ENCODE results near the gene SLC35A3. TPM values are rescaled to one million over a fixed set of nuclear protein-coding genes. Genes with fewer than 3 reads are reported as not detected.
"Not testable (repeated sequence)": the region's sequence is repeated elsewhere in the genome, so short reads cannot be mapped to it uniquely, and the experiment has no call there.

The SLC35A3 gene
- total and polyA plus RNA-seq, 2 donors (not counting 1 experiment from before 2014, with no cell fraction given) = 13.2 to 20.8 TPM

GRCh38 chr1:99975529-99975928 lies 5.7 kb downstream of the SLC35A3 start:
- no peak overlapping the region for H3K9ac ChIP-seq (ENCODE audit: insufficient read depth, low read length)
- H3K4me2 ChIP-seq (ENCODE audit: extremely low read depth, insufficient read depth, low read length) = no peak overlapping the region
- H3K27ac ChIP-seq (ENCODE audit: insufficient read depth, low read length) = no peak overlapping the region
- H3K4me3 ChIP-seq (replicated peaks in 1 of 4; ENCODE audit: control extremely low read depth in 1 of 4, insufficient read depth in 1 of 4, low read depth in 3 of 4, low read length in 4 of 4) = no peak overlapping the region
- TF ChIP-seq CTCF (conservative IDR thresholded peaks at IDR 0.05 in 1 of 2, IDR thresholded peaks at IDR 0.05 in 1 of 2; ENCODE audit: low read depth in 1 of 2, low read length in 2 of 2) (no peak), EZH2 (IDR thresholded peaks at IDR 0.05; ENCODE audit: low read length, missing control alignments) (no peak)
- no peak for DNase-seq (ENCODE audit: low read depth in 2 of 2)
- peaks cover 2% of the 10 kb centered on the region for H3K4me1 ChIP-seq (ENCODE audit: control insufficient read depth, extremely low read depth, insufficient read depth, low read length)
- no peaks in the 10 kb centered on the region for H4K20me1 ChIP-seq (ENCODE audit: control insufficient read depth, extremely low read depth, insufficient read depth, low read length)
- H3K79me2 ChIP-seq (ENCODE audit: control insufficient read depth, insufficient read depth, low read length) = peaks cover 13% of the 10 kb centered on the region
- H2AFZ ChIP-seq (ENCODE audit: low read length) = no peak overlapping the region
- no peaks in the 10 kb centered on the region for H3K36me3 ChIP-seq (ENCODE audit: control insufficient read depth, insufficient read depth, low read length)
- no peaks in the 10 kb centered on the region for H3K9me3 ChIP-seq (ENCODE audit: control insufficient read depth, insufficient read depth, low read depth, low read length)
- H3K27me3 ChIP-seq (ENCODE audit: control insufficient read depth, insufficient read depth, low read length) = no peaks in the 10 kb centered on the region

GRCh38 chr1:99977326-99977725 lies 7.5 kb downstream of the SLC35A3 start:
- not testable (repeated sequence) for H3K36me3 ChIP-seq (ENCODE audit: control insufficient read depth, insufficient read depth, low read length); H3K27me3 ChIP-seq (ENCODE audit: control insufficient read depth, insufficient read depth, low read length); DNase-seq (ENCODE audit: low read depth in 2 of 2); H3K9me3 ChIP-seq (ENCODE audit: control insufficient read depth, insufficient read depth, low read depth, low read length); H3K4me3 ChIP-seq (replicated peaks in 1 of 4; ENCODE audit: control extremely low read depth in 1 of 4, insufficient read depth in 1 of 4, low read depth in 3 of 4, low read length in 4 of 4); H3K9ac ChIP-seq (ENCODE audit: insufficient read depth, low read length); H3K4me1 ChIP-seq (ENCODE audit: control insufficient read depth, extremely low read depth, insufficient read depth, low read length); H3K79me2 ChIP-seq (ENCODE audit: control insufficient read depth, insufficient read depth, low read length); H3K27ac ChIP-seq (ENCODE audit: insufficient read depth, low read length); H3K4me2 ChIP-seq (ENCODE audit: extremely low read depth, insufficient read depth, low read length); H2AFZ ChIP-seq (ENCODE audit: low read length); H4K20me1 ChIP-seq (ENCODE audit: control insufficient read depth, extremely low read depth, insufficient read depth, low read length)

- no peak overlapping the region for H3K4me3 ChIP-seq (replicated peaks in 1 of 4; ENCODE audit: control extremely low read depth in 1 of 4, insufficient read depth in 1 of 4, low read depth in 3 of 4, low read length in 4 of 4)
- no peaks in the 10 kb centered on the region for H3K36me3 ChIP-seq (ENCODE audit: control insufficient read depth, insufficient read depth, low read length)
- no peak overlapping the region for H3K4me2 ChIP-seq (ENCODE audit: extremely low read depth, insufficient read depth, low read length)
- H3K4me1 ChIP-seq (ENCODE audit: control insufficient read depth, extremely low read depth, insufficient read depth, low read length) = no peaks in the 10 kb centered on the region
- H4K20me1 ChIP-seq (ENCODE audit: control insufficient read depth, extremely low read depth, insufficient read depth, low read length) = no peaks in the 10 kb centered on the region
- no peak overlapping the region for H2AFZ ChIP-seq (ENCODE audit: low read length)
- H3K9me3 ChIP-seq (ENCODE audit: control insufficient read depth, insufficient read depth, low read depth, low read length) = no peaks in the 10 kb centered on the region
- no peaks in the 10 kb centered on the region for H3K79me2 ChIP-seq (ENCODE audit: control insufficient read depth, insufficient read depth, low read length)
- no peaks in the 10 kb centered on the region for H3K27me3 ChIP-seq (ENCODE audit: control insufficient read depth, insufficient read depth, low read length)
- H3K27ac ChIP-seq (ENCODE audit: insufficient read depth, low read length) = no peak overlapping the region
- DNase-seq (ENCODE audit: low read depth in 2 of 2) = no peak
- TF ChIP-seq EZH2 (IDR thresholded peaks at IDR 0.05; ENCODE audit: low read length, missing control alignments) (no peak), CTCF (conservative IDR thresholded peaks at IDR 0.05 in 1 of 2, IDR thresholded peaks at IDR 0.05 in 1 of 2; ENCODE audit: low read depth in 1 of 2, low read length in 2 of 2) (no peak)
- no peak overlapping the region for H3K9ac ChIP-seq (ENCODE audit: insufficient read depth, low read length)
Observed at GRCh38 chr1:99978218-99978617, 8.4 kb downstream of the SLC35A3 start.
